ENCODE results near the gene TEAD1. TPM values are rescaled to one million over a fixed set of nuclear protein-coding genes. Genes with fewer than 3 reads are reported as not detected.

TEAD1 gene
- polyA plus RNA-seq, 2 of the 4 experiments (the other 2 are of a cell fraction) = 111 to 112 TPM

DNA sequence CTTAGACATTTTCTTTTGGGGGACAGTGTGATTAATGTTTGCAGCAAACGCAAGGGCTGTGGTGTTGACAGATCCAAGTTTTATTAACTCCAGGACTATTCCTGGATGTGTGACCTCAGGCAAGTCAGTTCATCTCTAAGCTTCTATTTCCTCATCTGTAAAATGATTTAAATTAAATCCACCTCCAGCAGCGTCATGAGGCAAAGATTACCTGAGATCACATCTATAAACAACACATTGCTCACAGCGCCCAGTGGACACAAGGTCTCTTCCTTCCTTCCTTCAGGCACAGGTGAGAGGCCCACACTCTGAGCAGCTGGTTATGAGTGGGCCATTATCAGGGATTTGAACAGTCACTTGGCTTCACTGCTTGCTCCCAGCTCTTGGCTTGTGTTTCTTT, 223.6 kb downstream of the TEAD1 start (continued):
- TF ChIP-seq, protein P1, sequence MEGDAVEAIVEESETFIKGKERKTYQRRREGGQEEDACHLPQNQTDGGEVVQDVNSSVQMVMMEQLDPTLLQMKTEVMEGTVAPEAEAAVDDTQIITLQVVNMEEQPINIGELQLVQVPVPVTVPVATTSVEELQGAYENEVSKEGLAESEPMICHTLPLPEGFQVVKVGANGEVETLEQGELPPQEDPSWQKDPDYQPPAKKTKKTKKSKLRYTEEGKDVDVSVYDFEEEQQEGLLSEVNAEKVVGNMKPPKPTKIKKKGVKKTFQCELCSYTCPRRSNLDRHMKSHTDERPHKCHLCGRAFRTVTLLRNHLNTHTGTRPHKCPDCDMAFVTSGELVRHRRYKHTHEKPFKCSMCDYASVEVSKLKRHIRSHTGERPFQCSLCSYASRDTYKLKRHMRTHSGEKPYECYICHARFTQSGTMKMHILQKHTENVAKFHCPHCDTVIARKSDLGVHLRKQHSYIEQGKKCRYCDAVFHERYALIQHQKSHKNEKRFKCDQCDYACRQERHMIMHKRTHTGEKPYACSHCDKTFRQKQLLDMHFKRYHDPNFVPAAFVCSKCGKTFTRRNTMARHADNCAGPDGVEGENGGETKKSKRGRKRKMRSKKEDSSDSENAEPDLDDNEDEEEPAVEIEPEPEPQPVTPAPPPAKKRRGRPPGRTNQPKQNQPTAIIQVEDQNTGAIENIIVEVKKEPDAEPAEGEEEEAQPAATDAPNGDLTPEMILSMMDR (IDR thresholded peaks at IDR 0.05) = no peak
- no peak for TF ChIP-seq EHMT2 (IDR thresholded peaks at IDR 0.05; ENCODE audit: low read depth)
- TF ChIP-seq FOSL2 (IDR thresholded peaks at IDR 0.05) = no peak
- TF ChIP-seq FOSL2 (CRISPR knock-in tag; IDR thresholded peaks at IDR 0.05) = no peak
- TF ChIP-seq HOXB5 (CRISPR knock-in tag; IDR thresholded peaks at IDR 0.05) = no peak
- no peak for TF ChIP-seq EHF (CRISPR knock-in tag; IDR thresholded peaks at IDR 0.05)
- no peak for TF ChIP-seq EP300 (IDR thresholded peaks at IDR 0.05)
- TF ChIP-seq, protein P2, sequence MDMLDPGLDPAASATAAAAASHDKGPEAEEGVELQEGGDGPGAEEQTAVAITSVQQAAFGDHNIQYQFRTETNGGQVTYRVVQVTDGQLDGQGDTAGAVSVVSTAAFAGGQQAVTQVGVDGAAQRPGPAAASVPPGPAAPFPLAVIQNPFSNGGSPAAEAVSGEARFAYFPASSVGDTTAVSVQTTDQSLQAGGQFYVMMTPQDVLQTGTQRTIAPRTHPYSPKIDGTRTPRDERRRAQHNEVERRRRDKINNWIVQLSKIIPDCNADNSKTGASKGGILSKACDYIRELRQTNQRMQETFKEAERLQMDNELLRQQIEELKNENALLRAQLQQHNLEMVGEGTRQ (IDR thresholded peaks at IDR 0.05) = no peak
- no peak for TF ChIP-seq SMC3 (IDR thresholded peaks at IDR 0.05)

DNA sequence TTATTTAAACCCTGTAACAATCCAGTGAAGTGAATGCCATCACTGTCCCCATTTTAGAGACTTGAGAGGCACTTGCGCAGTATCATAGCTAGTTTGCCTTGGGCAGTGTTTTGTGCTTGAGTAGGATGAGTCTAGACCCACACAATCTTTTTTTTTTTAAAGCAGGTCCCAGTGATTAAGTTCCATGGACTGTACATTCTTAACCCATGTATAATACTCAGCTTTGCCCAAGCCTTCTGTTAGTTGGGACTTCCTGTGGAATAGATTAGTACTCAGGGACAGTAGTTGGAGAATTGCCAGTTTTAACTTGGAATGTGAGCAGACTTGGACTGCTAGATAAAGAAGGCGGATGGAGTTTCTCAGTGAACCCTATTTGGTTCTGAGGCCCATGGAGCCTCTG, 226.3 kb downstream of the TEAD1 start:
- DNase-seq (ENCODE audit: low read depth in 1 of 2, low spot score in 1 of 2) (peak in 1 of 2 experiments; percentile 37), ATAC-seq (peak; percentile 48 to 70; a peak in 4 of 6 replicates), FAIRE-seq (no peak)
- peaks cover 20% of the 10 kb centered on the region; the same call in 2 of the 3 replicates for H3K4me1 ChIP-seq
- no peak overlapping the region for H3K4me2 ChIP-seq
- POLR2A ChIA-PET = no interaction called here
- H3K27ac ChIP-seq = no peak overlapping the region
- TF ChIP-seq JUN (IDR thresholded peaks at IDR 0.05) = no peak
- TF ChIP-seq, protein P3, sequence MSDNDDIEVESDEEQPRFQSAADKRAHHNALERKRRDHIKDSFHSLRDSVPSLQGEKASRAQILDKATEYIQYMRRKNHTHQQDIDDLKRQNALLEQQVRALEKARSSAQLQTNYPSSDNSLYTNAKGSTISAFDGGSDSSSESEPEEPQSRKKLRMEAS (IDR thresholded peaks at IDR 0.05) = no peak
- TF ChIP-seq, protein P4, sequence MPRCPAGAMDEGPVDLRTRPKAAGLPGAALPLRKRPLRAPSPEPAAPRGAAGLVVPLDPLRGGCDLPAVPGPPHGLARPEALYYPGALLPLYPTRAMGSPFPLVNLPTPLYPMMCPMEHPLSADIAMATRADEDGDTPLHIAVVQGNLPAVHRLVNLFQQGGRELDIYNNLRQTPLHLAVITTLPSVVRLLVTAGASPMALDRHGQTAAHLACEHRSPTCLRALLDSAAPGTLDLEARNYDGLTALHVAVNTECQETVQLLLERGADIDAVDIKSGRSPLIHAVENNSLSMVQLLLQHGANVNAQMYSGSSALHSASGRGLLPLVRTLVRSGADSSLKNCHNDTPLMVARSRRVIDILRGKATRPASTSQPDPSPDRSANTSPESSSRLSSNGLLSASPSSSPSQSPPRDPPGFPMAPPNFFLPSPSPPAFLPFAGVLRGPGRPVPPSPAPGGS (IDR thresholded peaks at IDR 0.05) = no peak
- TF ChIP-seq CHD4 (IDR thresholded peaks at IDR 0.05; ENCODE audit: borderline replicate concordance) = no peak
- TF ChIP-seq, protein P5, sequence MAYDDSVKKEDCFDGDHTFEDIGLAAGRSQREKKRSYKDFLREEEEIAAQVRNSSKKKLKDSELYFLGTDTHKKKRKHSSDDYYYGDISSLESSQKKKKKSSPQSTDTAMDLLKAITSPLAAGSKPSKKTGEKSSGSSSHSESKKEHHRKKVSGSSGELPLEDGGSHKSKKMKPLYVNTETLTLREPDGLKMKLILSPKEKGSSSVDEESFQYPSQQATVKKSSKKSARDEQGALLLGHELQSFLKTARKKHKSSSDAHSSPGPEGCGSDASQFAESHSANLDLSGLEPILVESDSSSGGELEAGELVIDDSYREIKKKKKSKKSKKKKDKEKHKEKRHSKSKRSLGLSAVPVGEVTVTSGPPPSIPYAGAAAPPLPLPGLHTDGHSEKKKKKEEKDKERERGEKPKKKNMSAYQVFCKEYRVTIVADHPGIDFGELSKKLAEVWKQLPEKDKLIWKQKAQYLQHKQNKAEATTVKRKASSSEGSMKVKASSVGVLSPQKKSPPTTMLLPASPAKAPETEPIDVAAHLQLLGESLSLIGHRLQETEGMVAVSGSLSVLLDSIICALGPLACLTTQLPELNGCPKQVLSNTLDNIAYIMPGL (CRISPR knock-in tag; IDR thresholded peaks at IDR 0.05; ENCODE audit: borderline replicate concordance) = no peak
- no peak for TF ChIP-seq RCOR1 (IDR thresholded peaks at IDR 0.05; ENCODE audit: low read depth, low read length)
- TF ChIP-seq FOSL2 (IDR thresholded peaks at IDR 0.05) = no peak
- no peak for TF ChIP-seq FOSL2 (CRISPR knock-in tag; IDR thresholded peaks at IDR 0.05)
- WGBS (ENCODE audit: missing lambda C conversion rate) = 95% methylated on average over 2 of the region's 2 CpGs
- CTCF ChIA-PET = interaction anchor here (0.7 to 4.7 kb wide), 9 partner anchors 10 to 612 kb away, joined by 3 to 26 read pairs (median 7); no protein-coding TSS in a partner anchor
- no peaks in the 10 kb centered on the region for H3K9me3 ChIP-seq
- H3K4me3 ChIP-seq = no peak overlapping the region

DNA sequence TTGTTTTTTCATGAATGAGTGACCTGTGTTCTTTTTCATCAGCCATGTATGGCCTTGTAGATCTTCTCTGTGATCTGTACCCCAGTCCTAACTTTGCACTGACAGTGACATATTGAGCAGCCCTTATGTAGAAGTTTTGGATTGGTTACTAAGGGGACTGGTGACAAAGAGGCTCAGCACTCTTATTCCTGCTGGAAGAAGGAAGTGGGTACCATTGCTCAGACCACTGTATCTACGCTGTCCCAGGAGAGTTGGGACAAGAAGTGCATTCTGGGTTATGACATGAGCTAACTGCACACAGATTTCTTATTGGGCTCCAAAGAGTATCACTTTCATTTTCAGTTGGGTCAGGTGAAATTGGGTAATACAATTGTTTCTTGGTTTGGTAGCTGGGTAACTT, 227.1 kb downstream of the TEAD1 start:
- WGBS (ENCODE audit: missing lambda C conversion rate) = 100% methylated on average over 1 of the region's 1 CpG
- Histone ChIP-seq H3K27ac (no peak overlapping the region), H3K4me2 (no peak overlapping the region), H3K4me3 (no peak overlapping the region), H3K4me1 (peaks cover 20% of the 10 kb centered on the region; the same call in 2 of the 3 replicates), H3K9me3 (no peaks in the 10 kb centered on the region)
- ChIA-PET CTCF (interaction anchor here (1.7 to 4.7 kb wide), 5 partner anchors 9 to 612 kb away, joined by 6 to 26 read pairs (median 7); no protein-coding TSS in a partner anchor), POLR2A (no interaction called here)
- FAIRE-seq (no peak), DNase-seq (ENCODE audit: low read depth in 1 of 2, low spot score in 1 of 2) (no peak), ATAC-seq (no peak)
- TF ChIP-seq, protein P6, sequence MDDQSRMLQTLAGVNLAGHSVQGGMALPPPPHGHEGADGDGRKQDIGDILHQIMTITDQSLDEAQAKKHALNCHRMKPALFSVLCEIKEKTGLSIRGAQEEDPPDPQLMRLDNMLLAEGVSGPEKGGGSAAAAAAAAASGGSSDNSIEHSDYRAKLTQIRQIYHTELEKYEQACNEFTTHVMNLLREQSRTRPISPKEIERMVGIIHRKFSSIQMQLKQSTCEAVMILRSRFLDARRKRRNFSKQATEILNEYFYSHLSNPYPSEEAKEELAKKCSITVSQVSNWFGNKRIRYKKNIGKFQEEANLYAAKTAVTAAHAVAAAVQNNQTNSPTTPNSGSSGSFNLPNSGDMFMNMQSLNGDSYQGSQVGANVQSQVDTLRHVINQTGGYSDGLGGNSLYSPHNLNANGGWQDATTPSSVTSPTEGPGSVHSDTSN (IDR thresholded peaks at IDR 0.05) = no peak
- no peak for TF ChIP-seq HOXB5 (CRISPR knock-in tag; IDR thresholded peaks at IDR 0.05)
- no peak for TF ChIP-seq EHF (CRISPR knock-in tag; IDR thresholded peaks at IDR 0.05)
- TF ChIP-seq MYC (IDR thresholded peaks at IDR 0.05; ENCODE audit: borderline replicate concordance, low read length) = no peak
- TF ChIP-seq HOXB13 (CRISPR knock-in tag; IDR thresholded peaks at IDR 0.05; ENCODE audit: low read depth) = no peak
- no peak for TF ChIP-seq HEYL (CRISPR knock-in tag; IDR thresholded peaks at IDR 0.05)
- TF ChIP-seq, protein P2 (IDR thresholded peaks at IDR 0.05) = no peak
- no peak for TF ChIP-seq FOSL2 (IDR thresholded peaks at IDR 0.05)
- no peak for TF ChIP-seq FOSL2 (CRISPR knock-in tag; IDR thresholded peaks at IDR 0.05)
- TF ChIP-seq GATA3 (IDR thresholded peaks at IDR 0.05; ENCODE audit: borderline replicate concordance) = no peak
- no peak for TF ChIP-seq JUN (IDR thresholded peaks at IDR 0.05)
- TF ChIP-seq CBX2 (IDR thresholded peaks at IDR 0.05; ENCODE audit: borderline replicate concordance, low read depth) = no peak
- TF ChIP-seq, protein P7, sequence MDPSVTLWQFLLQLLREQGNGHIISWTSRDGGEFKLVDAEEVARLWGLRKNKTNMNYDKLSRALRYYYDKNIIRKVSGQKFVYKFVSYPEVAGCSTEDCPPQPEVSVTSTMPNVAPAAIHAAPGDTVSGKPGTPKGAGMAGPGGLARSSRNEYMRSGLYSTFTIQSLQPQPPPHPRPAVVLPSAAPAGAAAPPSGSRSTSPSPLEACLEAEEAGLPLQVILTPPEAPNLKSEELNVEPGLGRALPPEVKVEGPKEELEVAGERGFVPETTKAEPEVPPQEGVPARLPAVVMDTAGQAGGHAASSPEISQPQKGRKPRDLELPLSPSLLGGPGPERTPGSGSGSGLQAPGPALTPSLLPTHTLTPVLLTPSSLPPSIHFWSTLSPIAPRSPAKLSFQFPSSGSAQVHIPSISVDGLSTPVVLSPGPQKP (IDR thresholded peaks at IDR 0.05; ENCODE audit: low read depth, low read length) = no peak
- TF ChIP-seq, protein P3 (IDR thresholded peaks at IDR 0.05) = no peak
- no peak for TF ChIP-seq TP53 (CRISPR knock-in tag; IDR thresholded peaks at IDR 0.05)
- TF ChIP-seq FOXS1 (CRISPR knock-in tag; IDR thresholded peaks at IDR 0.05) = no peak
- TF ChIP-seq TFCP2L1 (CRISPR knock-in tag; IDR thresholded peaks at IDR 0.05) = no peak

Data from A549 (cell line).